Loucy (cell line): ENCODE data around the gene SLC35E1.

Source experiments
- CTCF ChIP-seq: fragments of 200-600 bp; sonication (generic); conservative IDR thresholded peaks from 2 replicates; pipeline ENCODE4 v1.5.1; 2014; ENCODE audit warnings: mild to moderate bottlenecking, antibody characterized with exemption, low read length
- EZH2phosphoT487 ChIP-seq: fragments of 200-600 bp; IDR thresholded peaks from 2 replicates; pipeline ENCODE4 v1.6.1; 2018; ENCODE audit warnings: antibody characterized with exemption, mild to moderate bottlenecking, moderate library complexity, borderline replicate concordance

DNA sequence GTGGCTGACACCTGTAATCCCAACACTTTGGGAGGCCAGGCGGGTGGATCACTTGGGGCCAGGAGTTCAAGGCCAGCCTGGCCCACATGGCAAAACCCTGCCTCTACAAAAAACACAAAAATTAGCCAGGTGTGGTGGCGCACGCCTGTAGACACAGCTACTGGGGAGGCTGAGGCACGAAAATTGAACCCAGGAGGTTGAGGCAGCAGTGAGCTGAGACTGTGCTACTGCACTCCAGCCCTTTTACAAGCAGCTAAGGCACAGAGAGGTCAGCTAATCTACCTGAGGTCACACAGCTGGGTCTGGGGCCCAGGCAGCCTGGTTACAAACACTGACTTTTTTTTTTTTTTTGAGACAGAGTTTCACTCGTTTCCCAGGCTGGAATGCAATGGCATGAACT lies 28.6 kb upstream of the SLC35E1 start:
- TF ChIP-seq CTCF (no peak), EZH2phosphoT487 (no peak)
